GM19455 (cell line): Measurements from ENCODE around the gene PPP1R16B.
A peak's percentile ranks its signal among the peaks of the same experiment; 100 is the strongest.

Experiments
- ATAC-seq: cut with Tn5 transposase; IDR thresholded peaks from one replicate; pipeline ENCODE4 v1.9.1; 2021; ENCODE audit not compliant: unreplicated experiment

PPP1R16B gene

GRCh38 chr20:38805502-38805957 is at the start of gene PPP1R16B:
PPP1R16B (plus strand) TSS chr20:38805697; CDS start chr20:38835926, 30,229 bp downstream.
- ATAC-seq, result peak; percentile 46

GRCh38 chr20:38757145-38757775 is 48.2 kb upstream of the PPP1R16B start:
- ATAC-seq, result no peak

- no peak for ATAC-seq
Observed at GRCh38 chr20:38759106-38759505, 46.4 kb upstream of the PPP1R16B start.

- ATAC-seq, result no peak
Observed at GRCh38 chr20:38760978-38761377, 44.5 kb upstream of the PPP1R16B start.

- no peak for ATAC-seq
Observed at GRCh38 chr20:38762174-38762573, 43.3 kb upstream of the PPP1R16B start.

- ATAC-seq, result no peak
Observed at GRCh38 chr20:38763616-38764015, 41.9 kb upstream of the PPP1R16B start.

- ATAC-seq, result no peak
Observed at GRCh38 chr20:38764567-38765318, 40.8 kb upstream of the PPP1R16B start.

GRCh38 chr20:38766071-38766470 is 39.4 kb upstream of the PPP1R16B start:
- ATAC-seq, result no peak

- ATAC-seq, result no peak
Observed at GRCh38 chr20:38769376-38770295, 35.9 kb upstream of the PPP1R16B start.

- no peak for ATAC-seq
Observed at GRCh38 chr20:38770546-38770945, 35.0 kb upstream of the PPP1R16B start.

- ATAC-seq, result no peak
Observed at GRCh38 chr20:38770970-38771369, 34.5 kb upstream of the PPP1R16B start.

GRCh38 chr20:38771621-38772020 is 33.9 kb upstream of the PPP1R16B start:
- ATAC-seq, result no peak

- no peak for ATAC-seq
Observed at GRCh38 chr20:38774167-38774566, 31.3 kb upstream of the PPP1R16B start.

GRCh38 chr20:38776363-38776762 is 29.1 kb upstream of the PPP1R16B start:
- ATAC-seq, result no peak

- ATAC-seq, result no peak
Observed at GRCh38 chr20:38779247-38780097, 26.0 kb upstream of the PPP1R16B start.

- ATAC-seq, result no peak
Observed at GRCh38 chr20:38782275-38782674, 23.2 kb upstream of the PPP1R16B start.

- no peak for ATAC-seq
Observed at GRCh38 chr20:38787870-38788269, 17.6 kb upstream of the PPP1R16B start.

- no peak for ATAC-seq
Observed at GRCh38 chr20:38789503-38790199, 15.8 kb upstream of the PPP1R16B start.

- ATAC-seq, result no peak
Observed at GRCh38 chr20:38790200-38791053, 15.1 kb upstream of the PPP1R16B start.
